GM18526 (cell line): ENCODE results near the gene CORO2B.

Experiments used
- POLR2A ChIP-seq: IDR thresholded peaks from 3 replicates; pipeline ENCODE4 v1.6.1; 2011; ENCODE audit not compliant: insufficient read length; ENCODE audit errors: extremely low read depth

CORO2B gene

GRCh38 chr15:68768321-68768720 lies 189.5 kb downstream of the CORO2B start:
- no peak for TF ChIP-seq POLR2A

- no peak for TF ChIP-seq POLR2A
Observed at GRCh38 chr15:68769702-68770101, 190.9 kb downstream of the CORO2B start.

DNA sequence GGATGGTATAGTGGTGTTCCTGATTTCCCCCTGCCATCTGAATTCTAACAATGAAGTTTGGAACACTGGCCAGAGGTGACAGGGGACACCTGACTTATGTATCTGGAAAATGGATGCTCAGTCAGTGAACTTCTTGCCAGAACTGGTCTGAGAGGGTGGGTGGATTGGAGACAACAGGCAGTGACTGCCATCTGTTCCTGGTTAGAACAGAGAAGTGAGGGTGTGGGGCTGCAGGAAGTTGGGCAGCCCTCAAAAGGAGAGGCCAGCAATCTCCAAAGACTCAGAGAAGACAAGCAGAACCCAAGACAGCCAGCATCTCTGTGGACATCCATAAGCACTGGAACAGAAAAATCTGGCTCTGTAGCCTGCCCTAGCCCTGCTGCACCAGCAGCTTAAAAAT lies 191.4 kb downstream of the CORO2B start:
- TF ChIP-seq POLR2A, result no peak

DNA sequence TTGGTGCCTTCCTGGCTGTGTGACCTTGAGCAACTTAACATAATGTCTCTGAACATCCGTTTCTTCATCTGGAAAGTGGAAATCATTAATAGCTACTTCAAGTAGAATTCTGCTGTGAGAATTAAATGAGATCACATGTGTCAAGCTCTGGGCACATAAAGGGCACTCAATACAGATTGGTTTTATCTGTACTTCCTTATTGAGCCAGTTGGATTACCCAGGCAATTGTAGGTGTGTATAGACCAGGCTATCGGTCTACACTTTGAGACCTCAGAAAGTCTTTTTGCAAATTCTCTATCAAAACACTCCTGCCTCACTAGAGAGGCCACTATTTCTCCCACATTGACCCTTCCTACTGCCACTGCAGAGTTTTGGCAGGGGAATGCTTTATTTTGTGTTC lies 194.2 kb downstream of the CORO2B start:
- TF ChIP-seq POLR2A, result no peak

DNA sequence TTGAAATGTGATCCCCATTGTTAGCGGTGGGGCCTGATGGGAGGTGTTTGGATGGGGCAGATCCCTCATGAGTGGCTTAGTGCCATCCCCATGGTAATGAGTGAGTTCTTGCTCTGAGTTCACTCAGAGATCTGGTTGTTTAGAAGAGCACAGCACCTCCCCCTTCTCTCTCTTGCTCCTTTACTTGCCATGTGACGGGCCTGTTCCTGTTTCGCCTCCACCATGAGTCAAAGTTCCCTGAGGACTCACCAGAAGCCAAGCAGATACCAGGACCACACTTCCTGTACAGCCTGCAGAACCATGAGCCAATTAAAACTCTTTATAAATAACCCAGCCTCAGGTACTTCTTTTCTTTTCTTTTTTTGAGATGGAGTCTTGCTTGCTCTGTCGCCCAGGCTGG lies 195.3 kb downstream of the CORO2B start:
- no peak for TF ChIP-seq POLR2A

DNA sequence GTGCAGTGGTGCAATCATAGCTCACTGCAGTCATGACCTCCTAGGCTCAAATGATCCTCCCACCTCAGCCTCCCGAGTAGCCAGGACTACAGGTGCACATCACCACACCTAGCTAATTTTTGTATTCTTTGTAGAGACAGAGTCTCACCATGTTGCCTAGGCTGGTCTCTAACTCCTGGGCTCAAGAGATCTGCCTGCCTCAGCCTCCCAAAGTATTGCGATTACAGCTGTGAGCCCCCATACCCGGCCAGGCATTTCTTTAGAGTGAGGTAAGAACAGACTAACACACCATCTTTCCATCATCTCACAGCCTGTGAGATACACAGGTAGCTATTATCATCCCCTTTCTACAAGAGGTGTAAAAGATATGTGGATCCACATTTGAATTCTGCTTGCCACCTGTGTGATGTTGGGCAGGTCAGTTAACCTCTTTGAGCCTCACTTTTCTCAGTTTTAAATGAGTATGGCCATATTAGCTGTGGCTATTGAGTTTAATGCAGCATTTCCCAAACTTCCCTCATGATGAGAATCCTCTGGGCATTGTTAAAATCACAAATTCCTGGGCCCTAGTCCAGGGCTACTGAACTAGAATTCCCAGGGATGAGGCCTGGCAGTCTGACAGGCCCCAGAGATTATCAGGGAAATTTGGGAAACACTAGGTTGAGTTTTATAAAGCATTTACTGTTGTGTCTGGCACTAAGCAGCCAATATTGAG lies 195.9 kb downstream of the CORO2B start:
- no peak for TF ChIP-seq POLR2A

- no peak for TF ChIP-seq POLR2A
Observed at GRCh38 chr15:68775236-68775577, 196.4 kb downstream of the CORO2B start.

DNA sequence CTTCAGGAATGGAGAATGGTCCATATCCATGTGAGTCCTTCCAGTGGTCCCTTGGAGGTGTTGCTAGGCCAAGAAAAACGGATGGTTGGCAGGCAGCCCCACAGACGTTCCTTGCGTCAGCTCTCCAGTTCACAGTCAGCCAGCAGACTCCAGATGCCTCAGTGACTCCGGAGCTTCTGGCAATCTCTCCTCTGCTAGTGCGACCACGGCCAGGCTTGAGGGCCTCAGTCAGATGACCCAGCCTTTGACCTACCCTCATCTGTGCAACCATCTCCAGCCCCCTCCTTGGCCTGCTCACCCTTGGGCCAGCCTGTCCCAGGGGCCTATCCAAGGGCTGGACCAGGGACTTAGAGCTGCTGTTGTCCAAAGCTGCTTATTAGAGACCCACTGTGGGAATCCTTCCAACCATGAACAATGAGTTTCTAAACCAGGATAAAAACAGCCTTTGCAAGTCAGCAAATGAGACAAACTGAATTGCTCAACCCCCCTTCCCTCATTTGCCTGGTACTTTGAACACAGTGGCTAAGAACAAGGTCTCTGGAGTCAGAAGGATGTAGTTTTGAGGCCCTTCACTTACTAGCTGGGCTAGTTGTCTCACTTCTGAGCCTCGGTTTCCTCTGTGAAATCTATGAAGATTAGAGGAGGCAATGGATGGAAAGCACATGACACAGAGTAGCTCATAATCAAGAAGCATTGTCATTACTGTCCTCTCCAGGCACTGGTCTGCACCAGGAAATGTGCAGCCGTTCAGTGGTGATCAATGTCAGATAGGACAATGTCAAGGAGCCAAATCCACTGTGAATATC lies 197.1 kb downstream of the CORO2B start:
- TF ChIP-seq POLR2A, result no peak

DNA sequence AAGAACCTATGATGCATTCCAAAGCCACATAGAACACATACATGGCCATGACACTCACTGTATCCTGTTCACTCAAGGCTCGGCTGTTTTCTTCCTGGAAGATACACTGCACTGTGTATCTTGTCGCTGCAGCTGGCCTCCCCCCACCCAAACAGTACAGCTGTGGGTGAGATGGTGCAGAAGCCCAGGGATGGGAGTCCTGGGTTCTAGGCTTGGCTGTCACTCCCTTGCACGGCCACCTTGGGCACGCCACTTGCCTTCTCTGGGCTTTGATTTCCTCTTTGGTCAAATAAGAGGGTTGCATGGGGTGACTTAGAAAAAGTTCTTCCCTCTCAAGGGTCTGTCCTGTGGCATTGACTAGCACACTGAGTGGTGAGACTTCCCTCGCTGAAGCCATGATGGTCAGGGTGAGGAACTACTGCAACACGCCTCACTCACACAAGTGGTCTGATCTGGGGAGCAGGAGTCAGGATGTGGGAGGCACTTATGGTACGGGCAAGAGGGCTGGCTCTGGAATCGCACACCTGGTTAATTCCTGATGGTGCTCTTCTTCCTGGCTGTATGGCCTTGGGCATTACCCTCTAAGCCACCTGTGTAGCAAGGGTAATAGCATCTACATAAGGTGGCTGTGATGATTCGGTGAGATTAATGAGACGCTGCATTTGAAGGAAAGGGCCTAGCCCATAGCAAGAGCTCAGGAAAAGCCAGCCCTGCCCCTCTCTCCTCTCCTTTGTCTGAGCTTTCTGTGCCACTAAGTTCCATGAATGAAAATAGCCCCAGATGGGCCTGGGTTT lies 197.9 kb downstream of the CORO2B start:
- no peak for TF ChIP-seq POLR2A
